Measurements from ENCODE around the gene MYPN.

GRCh38 chr10:68137171-68137570 is 27.9 kb downstream of the MYPN start:
- TF ChIP-seq, protein P1, sequence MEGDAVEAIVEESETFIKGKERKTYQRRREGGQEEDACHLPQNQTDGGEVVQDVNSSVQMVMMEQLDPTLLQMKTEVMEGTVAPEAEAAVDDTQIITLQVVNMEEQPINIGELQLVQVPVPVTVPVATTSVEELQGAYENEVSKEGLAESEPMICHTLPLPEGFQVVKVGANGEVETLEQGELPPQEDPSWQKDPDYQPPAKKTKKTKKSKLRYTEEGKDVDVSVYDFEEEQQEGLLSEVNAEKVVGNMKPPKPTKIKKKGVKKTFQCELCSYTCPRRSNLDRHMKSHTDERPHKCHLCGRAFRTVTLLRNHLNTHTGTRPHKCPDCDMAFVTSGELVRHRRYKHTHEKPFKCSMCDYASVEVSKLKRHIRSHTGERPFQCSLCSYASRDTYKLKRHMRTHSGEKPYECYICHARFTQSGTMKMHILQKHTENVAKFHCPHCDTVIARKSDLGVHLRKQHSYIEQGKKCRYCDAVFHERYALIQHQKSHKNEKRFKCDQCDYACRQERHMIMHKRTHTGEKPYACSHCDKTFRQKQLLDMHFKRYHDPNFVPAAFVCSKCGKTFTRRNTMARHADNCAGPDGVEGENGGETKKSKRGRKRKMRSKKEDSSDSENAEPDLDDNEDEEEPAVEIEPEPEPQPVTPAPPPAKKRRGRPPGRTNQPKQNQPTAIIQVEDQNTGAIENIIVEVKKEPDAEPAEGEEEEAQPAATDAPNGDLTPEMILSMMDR (IDR thresholded peaks at IDR 0.05 in 4 of 5, conservative IDR thresholded peaks at IDR 0.05 in 1 of 5) = no peak
- no peak for TF ChIP-seq POLR2A (IDR thresholded peaks at IDR 0.05)

Measured in gastrocnemius medialis (tissue), 4 donors.